Measurements from ENCODE around the gene EHF.

EHF gene

DNA sequence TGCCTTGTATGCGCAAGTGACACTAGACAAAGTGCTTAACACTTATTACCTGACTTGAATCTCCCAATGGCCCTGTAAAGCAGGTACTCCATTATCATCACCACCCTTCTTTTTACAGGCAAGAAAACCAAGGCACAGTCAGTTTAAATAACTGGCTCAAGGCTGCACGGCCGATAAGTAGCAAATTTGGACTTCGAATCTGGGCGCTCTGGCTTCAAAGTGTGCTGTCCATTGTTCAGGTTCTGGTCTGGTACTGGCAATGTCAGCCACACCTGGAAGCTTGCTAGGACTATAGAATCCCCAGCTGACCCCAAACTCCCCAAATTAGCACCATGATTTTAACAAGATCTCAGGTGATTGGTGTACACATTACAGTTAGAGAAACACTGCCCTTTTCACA, 19.3 kb upstream of the EHF start:
- no peak for DNase-seq (ENCODE audit: low read depth in 1 of 2, low spot score in 1 of 2)

DNA sequence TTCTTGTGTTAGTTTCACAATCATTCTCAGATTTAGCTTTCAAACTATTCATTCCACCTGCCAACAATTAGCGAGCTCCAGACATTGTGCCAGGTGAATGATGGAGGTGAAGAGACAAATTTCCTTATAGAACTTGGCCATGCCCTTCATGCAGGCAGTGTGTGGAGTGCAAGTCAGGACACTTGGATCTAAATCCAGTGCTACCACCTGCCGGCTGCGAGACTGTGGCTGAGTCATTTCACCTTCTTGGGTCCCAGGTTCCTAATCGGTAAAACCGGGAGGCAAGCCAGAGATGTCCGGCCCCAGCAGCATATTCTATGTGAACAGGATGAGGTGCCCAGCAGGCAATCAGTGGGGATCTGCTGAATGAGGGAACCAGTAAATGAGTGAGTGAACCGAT, 18.6 kb upstream of the EHF start:
- no peak for DNase-seq (ENCODE audit: low read depth in 1 of 2, low spot score in 1 of 2)

DNA sequence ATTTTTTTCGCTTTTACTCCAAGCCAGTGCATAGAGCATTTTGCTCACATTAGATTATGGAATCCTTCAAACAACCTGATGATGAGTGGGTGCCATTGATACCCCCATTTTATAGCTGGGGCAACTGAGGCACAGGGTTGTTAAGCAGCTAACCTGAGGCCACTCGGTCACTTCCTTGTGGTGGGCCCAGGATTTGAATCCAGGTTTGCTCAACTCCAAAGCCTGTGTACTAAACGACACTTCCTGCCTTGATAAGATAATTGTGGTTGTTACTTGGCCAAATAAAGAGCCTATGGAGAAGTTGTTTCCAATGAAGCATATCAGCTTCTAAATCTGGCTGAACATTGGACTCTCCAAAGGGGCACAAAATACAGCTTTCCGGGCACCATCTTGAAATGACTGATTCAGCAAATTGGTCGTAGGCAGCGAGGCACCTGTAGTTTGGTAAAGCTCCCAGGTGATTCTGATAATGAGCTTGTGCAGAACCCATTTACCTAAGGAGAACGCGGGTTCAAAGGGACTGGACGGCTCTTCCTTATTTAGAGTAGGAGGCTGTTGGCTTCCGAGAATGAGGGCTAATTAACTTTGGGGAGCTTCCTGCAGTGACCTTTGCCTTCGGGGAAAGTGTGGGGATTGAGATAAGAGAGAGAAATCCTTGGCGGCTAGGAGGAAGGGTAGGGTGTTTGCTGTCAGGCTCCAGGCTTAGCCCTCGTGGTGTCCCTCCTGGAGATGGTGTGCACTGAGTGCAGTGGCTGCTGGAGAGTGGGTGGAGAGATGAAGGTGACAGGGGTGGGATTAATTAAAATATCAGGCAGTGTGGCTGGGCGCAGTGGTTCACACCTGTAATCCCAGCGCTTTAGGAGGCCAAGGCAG, 17.5 kb upstream of the EHF start:
- no peak for DNase-seq (ENCODE audit: low read depth in 1 of 2, low spot score in 1 of 2)

DNA sequence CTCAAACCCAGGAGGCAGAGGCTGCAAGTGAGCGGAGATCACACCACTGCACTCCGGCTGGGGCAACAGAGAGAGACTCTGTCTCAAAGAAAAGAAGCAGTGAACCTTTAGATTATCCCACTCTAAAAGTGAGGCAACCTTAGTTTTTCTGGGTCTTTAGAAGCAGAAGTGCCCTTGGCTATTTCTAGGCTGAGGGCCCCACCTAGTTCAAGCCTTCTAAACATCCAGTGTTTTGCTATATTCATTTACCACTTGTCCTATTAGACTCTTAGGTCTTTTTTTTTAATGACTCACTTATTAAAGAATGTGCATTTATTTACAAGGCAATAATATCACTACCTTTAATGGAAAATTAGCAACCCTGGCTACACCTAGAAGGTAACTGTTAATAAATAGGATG, 16.7 kb upstream of the EHF start:
- no peak for DNase-seq (ENCODE audit: low read depth in 1 of 2, low spot score in 1 of 2)

DNA sequence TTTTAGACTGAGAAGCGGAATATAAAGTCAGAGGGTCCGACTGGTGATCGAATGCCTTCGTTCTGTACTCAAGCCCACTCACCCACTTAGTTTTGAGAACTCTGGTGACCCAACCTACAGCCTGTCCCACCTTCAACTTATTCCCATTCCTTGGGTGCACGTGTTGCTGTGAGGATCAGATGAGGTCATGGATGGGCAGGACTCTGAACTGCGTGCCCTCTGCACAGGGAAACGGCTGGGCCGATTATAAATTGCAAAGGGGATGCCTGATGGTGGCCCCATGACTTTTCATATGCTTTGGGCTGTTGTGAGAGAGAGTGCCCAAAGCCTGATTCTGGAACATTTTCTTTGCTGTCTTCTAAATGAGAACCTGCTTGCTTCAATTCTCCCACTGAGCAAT, 16.0 kb upstream of the EHF start:
- DNase-seq (ENCODE audit: low read depth in 1 of 2, low spot score in 1 of 2): no peak

DNA sequence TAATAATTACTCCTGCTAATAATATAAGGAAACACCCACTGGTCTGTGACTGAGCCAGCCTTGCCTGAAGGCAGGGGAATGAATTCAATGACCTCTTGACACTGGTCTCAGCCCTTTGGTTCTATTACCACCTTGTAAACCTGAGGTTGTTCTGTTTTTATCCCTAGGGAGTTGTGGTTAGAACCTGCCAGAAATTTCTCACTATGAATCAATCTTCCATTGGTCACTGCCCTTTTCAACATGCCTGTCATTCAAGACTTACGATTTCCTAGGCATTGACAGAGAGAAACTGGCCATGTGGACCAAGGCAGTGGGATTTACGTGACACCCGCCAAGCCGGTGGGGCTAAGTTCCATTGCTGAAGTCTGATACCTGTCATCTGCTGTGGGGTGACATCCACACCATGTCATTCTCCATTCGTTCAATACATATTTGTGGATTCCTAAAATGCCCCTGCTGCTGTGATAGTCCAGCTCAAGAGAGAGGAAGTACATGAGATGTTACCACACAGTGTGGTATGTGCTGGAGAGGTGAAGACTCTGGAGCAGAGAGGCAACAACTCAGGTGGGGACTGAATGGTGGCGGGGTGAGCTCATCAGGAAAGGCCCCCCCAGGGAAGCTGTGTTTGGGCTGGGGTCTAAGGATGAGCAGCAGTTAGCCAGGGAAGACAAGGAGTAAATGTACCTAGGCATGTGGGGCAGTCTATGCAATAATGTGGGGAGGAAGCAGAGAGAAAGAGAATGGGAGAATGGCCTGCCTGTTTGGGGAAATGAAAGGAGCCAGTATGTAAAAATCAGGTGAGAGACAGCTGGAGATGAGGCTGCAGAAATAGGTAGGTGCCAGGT, 15.2 kb upstream of the EHF start:
- DNase-seq (ENCODE audit: low read depth in 1 of 2, low spot score in 1 of 2): no peak

DNA sequence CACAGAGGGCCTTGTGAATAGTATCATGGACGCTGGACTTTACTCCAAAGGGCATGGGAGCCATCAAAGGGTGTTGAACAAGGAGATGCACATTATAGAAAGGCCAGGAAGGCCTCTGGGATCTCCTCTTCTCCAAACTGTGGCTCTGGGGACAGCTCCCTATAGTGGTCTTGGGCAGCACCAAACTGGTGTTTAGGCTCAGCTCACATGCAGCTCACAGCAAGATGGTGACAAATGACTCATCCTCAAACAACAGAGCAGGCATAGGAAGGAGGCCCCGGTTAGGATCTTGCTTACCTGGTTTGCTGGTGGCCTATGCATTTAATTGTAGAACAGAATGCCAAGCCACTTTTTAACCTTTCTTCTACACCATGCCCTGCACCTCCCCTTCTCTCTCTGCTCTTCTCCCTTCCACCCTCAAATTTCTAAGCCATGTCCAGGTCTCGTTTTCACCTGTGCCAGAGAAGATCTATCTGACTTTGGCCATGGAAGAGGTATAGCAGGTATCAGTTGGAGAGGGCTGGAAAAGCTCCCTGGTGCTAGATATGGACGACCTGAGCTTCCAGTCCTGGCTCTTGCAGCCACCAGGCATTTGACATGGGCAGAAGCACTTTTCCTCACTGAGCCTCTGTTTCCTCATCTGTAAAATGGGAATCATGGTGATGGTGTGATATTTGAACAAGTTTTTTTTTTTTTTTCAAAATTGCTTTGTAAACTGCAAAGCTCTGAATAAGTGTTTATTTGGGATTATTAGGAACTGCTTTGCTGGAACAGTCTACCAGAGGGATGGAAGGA, 14.4 kb upstream of the EHF start:
- no peak for DNase-seq (ENCODE audit: low read depth in 1 of 2, low spot score in 1 of 2)

DNA sequence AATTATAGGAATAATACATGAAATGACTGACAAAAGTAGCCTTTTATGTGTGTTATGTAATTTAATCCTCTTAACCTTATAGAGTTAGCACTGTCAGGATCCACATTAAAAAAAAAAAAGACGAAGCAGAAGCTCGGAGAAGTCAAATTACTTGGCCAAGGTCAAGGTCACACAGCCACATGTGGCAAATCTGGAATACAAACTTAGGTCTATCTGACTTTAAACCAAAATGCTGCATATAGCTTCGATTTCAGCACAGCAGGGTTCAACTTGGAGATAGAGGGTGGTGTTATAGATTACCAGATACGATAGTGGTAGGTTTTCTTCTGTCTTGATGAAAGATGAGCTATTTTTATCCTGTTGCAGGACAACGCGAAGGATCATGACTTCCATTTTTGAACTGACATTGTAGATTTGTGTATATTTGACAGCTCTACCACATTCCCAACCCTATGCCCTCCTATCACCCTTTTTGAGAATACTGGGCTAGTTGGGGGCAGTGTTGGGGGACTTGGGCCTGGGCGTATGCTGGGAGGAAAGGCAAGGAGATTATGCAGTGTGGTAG, 11.6 kb upstream of the EHF start:
- DNase-seq (ENCODE audit: low read depth in 1 of 2, low spot score in 1 of 2): no peak

DNA sequence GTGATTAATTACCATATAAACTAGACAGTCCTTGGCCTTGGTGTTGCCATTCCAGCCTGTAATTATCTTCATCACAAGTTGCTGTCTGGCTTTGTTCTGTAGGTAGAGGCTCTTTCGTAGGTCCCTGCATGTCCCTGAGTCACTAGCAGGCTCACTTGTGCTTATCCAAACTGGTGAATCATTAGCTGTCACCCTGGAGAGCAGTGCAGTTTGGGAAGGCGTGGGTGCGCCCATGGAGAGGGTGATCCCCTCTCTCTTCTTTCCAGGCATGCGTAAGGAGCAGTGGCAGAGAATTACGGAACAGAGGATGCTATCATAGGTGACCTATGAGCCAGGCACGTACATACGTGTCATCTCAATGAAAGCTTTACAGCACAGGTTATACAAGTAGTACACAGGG, 11.0 kb upstream of the EHF start:
- no peak for DNase-seq (ENCODE audit: low read depth in 1 of 2, low spot score in 1 of 2)

DNA sequence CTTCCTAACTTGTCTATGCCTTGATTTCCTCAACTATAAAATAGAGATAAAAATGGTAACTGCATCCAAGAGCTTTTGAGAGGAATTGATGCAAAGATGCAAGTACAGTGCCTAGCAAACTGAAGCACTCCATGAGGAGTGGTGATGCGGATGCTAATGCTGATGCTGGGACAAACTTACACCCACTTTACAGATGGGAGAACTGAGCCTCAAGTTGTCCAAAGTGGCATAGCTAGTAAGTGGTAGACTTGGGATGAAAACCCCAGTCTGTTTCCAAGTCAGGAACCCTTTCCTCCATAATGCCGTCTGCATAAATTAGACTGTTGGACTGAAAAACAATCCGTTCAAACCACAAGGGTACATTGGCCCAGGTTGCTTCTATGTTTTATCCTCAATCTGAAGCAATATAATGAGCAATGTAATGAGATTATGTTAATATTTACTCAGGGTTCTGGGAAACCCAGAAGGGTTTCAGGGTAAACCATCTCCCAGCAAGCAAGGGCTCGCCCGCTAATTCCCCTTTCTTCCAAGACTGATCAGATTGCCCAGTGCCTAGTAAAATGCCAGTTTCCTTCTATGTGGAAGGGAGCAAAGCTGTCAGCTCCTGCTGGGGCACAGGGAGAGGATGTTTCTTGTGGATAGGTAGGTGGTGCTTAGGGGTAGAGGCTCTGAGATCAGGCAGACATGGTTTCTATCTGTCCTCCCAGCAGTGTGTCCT, 10.4 kb upstream of the EHF start:
- DNase-seq (ENCODE audit: low read depth in 1 of 2, low spot score in 1 of 2): no peak

DNA sequence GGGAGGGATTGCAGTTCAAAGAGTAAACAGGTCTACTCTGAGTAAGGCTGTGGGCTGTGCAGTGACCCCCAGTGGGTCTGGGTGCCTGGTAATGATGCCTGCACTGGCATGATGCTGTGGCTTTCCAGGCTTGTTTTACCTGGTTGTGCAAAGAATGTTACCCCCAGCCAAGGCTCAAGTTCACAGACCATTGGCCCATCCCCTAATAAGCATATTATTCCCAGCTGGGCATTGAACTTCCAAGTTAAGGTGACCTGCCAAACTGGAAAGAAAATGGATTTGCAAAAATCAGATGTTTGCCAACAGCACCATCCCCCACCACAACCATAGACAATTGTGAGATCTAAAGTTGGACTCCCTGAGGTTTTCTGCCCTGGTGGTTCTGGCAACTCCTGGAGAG, 7.9 kb upstream of the EHF start:
- DNase-seq (ENCODE audit: low read depth in 1 of 2, low spot score in 1 of 2): no peak

DNA sequence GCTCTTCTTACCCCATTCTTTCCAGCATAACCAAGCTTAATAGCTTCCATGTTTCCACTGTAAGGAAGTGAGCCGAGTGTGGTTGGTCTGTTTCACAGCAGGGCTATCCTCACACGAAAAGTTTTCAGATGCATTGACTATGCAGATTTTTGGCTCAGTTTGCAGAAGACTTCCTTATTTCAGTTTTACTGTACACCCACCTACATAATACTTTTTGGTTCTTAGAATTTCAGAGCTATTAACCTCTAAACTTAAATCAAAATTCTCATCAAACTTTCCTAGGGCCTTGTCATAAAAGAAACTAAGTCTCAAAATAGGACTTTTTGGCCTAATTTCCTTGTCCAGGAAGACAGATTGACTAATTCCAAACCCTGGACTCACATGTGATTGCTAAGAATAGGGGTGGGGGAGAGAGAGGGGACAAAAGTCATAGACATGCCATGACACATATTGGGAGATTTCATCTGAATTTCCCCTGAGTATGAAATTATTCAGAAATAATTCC, 7.3 kb upstream of the EHF start:
- DNase-seq (ENCODE audit: low read depth in 1 of 2, low spot score in 1 of 2): no peak

DNA sequence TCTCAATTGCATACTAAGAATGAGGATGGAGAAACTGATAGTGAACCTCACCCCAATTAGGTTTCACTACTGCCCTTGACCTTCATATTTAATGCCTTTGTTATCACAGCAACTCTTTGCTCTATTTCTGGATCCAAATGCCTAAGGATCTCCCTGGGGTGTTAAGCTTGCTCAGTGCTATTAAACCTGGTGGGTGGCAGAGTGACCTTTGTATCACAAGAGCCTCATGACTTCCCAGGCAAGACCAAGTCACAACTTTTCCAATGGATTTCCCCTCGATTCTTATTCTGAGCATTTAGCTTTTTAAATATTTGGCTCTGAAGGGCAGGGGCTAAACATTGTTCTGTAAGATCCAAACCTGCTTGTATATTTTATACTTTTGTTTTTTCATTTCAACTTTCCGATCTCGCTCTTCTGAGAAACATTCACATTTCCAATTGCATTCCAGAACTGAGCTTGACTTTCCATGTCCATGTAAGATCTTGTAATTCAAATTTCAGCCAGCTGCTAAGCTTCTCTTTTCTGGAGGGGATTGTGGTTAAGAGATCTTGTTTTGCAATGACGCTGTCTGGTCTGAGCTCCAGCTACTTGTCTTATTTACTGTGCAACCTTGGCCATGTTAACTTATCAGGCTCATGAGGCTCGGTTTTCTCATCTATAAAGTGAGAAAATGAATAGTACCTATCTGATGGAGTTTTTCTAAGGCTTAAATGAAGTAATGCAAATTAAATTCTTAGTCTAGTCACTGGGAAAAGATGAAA, 6.4 kb upstream of the EHF start:
- DNase-seq (ENCODE audit: low read depth in 1 of 2, low spot score in 1 of 2): no peak

DNA sequence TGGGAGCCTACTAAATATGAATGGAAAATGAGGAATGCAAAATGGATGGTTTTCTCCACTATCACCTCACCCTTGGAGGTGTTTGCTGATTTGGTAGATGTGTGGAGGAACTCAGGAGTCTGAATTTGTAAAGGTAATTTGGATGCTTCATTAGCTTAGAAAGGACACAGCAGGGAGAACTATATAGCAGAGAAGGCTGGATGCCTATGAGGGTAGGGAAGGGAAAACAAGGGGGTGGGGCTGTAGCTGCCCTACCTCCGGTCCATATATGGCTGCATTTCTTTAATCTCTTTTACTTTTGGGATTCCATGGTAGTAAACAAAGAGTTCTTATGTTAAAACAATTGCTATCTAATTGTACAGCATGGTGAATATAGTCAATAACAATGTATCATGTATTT, 4.8 kb upstream of the EHF start:
- no peak for DNase-seq (ENCODE audit: low read depth in 1 of 2, low spot score in 1 of 2)

DNA sequence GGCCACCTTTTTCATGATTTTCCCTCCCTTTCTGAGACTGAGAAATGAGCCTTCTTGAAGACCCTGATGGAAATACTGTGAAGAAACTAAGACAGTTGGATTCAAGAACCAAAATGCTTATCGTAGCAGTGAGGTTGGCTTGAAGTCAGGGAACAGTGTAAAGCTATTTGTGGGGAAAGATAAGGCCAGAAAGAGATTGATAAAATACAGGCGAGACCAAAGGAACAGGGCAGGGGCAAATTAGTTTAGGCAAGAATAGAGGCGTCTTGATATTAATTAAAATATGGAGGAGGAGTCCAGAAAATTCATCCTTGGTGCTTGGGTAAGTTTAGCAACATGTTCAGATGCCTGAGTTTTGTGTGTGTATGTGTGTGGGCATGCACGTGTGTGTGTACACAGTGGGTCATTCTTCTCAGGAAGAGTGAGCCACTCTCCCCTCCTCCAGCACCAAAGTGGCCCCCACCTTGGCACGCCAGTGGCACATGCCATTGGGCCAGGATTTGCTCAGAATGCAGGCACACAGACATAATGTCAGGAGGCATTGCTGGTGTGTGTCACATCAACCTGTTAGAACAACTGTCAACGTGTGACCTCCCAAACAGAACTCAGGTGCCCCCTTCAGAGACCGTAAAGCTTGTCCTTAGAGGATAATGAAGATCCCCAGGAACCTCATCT, 3.9 kb upstream of the EHF start:
- no peak for DNase-seq (ENCODE audit: low read depth in 1 of 2, low spot score in 1 of 2)

DNA sequence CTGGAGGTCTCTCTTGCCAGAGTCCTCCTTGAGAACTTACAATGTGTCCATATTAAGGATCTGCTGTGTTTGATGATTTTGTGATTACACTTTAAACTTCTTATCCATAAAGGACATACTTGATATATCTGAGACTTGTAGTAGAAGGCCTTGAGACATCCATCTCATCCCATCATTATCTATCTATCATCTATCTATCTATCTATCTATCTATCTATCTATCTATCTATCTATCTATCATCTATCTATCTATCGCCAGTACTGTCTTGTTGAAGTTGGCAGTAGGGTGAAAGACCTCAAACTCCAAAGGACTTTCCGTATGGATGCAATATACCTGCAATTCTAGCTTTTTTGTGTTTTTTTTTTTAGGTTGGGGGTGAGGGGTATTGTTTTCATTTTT, 2.5 kb upstream of the EHF start:
- no peak for DNase-seq (ENCODE audit: low read depth in 1 of 2, low spot score in 1 of 2)

DNA sequence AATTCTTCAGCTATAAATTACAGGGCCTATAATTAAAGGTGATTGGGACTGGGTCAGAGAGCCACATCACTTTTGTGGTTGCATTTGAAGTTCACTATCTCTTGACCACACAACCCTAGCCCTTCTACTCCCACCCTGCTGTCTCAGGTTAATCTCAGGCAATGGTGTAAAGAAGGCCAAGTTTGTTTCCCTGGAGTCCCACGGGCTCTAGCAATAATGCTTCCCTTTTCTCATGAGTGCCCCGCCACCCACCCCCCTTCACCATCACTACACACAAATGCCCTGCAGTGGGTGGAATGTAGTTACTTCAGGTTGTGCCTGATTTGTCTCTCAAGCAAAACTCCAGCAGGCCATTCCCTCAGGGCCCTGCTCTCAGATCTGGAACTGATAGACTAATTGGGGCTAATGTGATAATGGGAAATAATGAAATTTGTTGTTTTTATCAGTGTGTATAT, 1.8 kb upstream of the EHF start:
- no peak for DNase-seq (ENCODE audit: low read depth in 1 of 2, low spot score in 1 of 2)

DNA sequence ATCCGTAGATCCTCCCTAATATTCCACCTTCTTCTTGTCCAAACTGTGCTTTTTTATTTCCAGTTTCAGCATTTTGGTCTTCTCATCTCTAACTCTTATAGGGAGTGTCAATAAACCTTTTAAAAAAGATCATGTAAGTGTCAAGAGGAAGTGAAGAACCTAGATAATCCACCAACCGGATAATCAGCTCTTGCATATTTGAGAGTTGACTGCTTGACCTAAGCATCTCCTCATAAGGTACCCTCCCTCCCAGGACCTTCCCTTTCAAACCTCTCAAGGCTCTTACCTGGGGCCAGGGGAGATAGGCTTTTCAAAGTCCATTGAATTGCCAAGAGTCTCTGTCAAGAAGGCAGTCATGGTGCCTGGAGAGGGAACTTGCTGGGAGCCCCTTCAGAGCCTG, 691 bp upstream of the EHF start:
- no peak for DNase-seq (ENCODE audit: low read depth in 1 of 2, low spot score in 1 of 2)

DNA sequence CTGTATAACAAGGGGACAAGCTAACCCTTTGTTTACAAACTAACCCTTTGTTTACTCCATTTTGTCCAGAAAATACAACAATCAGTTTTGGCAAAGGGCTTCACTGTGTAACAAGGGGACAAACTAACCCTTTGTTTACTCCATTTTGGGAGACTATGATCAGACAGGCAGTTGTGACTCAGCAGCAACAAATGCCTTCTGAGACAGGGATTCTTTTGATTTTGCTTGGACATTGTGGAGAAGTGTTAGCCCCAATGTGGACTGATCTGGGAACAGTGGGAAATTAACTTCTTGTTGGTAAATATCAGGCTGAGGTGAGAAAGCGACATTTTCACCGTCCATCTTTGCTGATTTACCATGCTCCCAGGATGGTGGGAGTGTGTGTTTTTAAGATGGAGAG, 983 bp downstream of the EHF start:
- DNase-seq (ENCODE audit: low read depth in 1 of 2, low spot score in 1 of 2): no peak
